A549 (cell line): ENCODE data around the gene CPPED1.

Experiments
- CEBPB ChIP-seq, 2 experiments: fragments of >200 bp in 1 of 2; sonication (Bioruptor Twin) in 1 of 2; formaldehyde crosslinking in 1 of 2; IDR thresholded peaks; 2 replicates each; pipeline ENCODE4 v1.6.1; 2012 to 2016
- CTCF ChIP-seq: fragments of >200 bp; sonication (Bioruptor Twin); formaldehyde crosslinking; IDR thresholded peaks from 3 replicates; pipeline ENCODE4 v1.5.1; 2016
- EP300 ChIP-seq, 2 experiments: fragments of >200 bp; sonication (Bioruptor Twin); formaldehyde crosslinking; IDR thresholded peaks; 2 replicates in 1 of 2; 3 replicates in 1 of 2; pipeline ENCODE4 v1.6.1; 2016 to 2017
- NR3C1 ChIP-seq: fragments of >200 bp; sonication (Bioruptor Twin); formaldehyde crosslinking; IDR thresholded peaks from 3 replicates; pipeline ENCODE4 v1.6.1; 2017
- POLR2A ChIP-seq: IDR thresholded peaks from 2 replicates; pipeline ENCODE4 v1.6.1; 2012; ENCODE audit warnings: mild to moderate bottlenecking, low read length
- POLR2AphosphoS2 ChIP-seq: conservative IDR thresholded peaks from 2 replicates; pipeline ENCODE4 v1.6.1; 2012; ENCODE audit warnings: low read length, improper control_type of control experiment, inconsistent platforms
- RFX5 ChIP-seq: fragments of 450-650 bp; IDR thresholded peaks from 2 replicates; pipeline ENCODE4 v1.7.1; 2014; ENCODE audit warnings: antibody characterized with exemption, mild to moderate bottlenecking, moderate library complexity
- SMC3 ChIP-seq: fragments of >200 bp; sonication (Bioruptor Twin); formaldehyde crosslinking; IDR thresholded peaks from 3 replicates; pipeline ENCODE4 v1.6.1; 2018; ENCODE audit warnings: inconsistent platforms
- TF ChIP-seq, protein P1 (sequence below): fragments of 450-650 bp; IDR thresholded peaks from 2 replicates; pipeline ENCODE4 v1.6.1; 2014; ENCODE audit warnings: antibody characterized with exemption
- TF ChIP-seq, protein P2 (sequence below): fragments of 250-450 bp; sonication (Bioruptor Pico); IDR thresholded peaks from 2 replicates; pipeline ENCODE4 v1.5.0; 2021; ENCODE audit warnings: mild to moderate bottlenecking, moderate library complexity, borderline replicate concordance

- TF ChIP-seq CTCF = no peak
- no peak for TF ChIP-seq POLR2A
- TF ChIP-seq CEBPB (IDR thresholded peaks at IDR 0.05) = no peak
- TF ChIP-seq, protein P1, sequence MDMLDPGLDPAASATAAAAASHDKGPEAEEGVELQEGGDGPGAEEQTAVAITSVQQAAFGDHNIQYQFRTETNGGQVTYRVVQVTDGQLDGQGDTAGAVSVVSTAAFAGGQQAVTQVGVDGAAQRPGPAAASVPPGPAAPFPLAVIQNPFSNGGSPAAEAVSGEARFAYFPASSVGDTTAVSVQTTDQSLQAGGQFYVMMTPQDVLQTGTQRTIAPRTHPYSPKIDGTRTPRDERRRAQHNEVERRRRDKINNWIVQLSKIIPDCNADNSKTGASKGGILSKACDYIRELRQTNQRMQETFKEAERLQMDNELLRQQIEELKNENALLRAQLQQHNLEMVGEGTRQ = no peak
- TF ChIP-seq NR3C1 = no peak
- no peak for TF ChIP-seq EP300 (IDR thresholded peaks at IDR 0.05)
- TF ChIP-seq POLR2AphosphoS2 = no peak
- no peak for TF ChIP-seq RFX5
- TF ChIP-seq, protein P2, sequence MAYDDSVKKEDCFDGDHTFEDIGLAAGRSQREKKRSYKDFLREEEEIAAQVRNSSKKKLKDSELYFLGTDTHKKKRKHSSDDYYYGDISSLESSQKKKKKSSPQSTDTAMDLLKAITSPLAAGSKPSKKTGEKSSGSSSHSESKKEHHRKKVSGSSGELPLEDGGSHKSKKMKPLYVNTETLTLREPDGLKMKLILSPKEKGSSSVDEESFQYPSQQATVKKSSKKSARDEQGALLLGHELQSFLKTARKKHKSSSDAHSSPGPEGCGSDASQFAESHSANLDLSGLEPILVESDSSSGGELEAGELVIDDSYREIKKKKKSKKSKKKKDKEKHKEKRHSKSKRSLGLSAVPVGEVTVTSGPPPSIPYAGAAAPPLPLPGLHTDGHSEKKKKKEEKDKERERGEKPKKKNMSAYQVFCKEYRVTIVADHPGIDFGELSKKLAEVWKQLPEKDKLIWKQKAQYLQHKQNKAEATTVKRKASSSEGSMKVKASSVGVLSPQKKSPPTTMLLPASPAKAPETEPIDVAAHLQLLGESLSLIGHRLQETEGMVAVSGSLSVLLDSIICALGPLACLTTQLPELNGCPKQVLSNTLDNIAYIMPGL = no peak
- TF ChIP-seq SMC3 = no peak
Observed at GRCh38 chr16:12681653-12682052, 122.0 kb downstream of the CPPED1 start.
